WERI-Rb-1 (cell line): ENCODE data around the gene RAB30.

Experiments used
- DNase-seq: peaks from one replicate; pipeline ENCODE4 v3.0.0-alpha.2; 2020
- H3K27ac ChIP-seq: fragments of 250-450 bp; sonication (Bioruptor Pico); 2 replicates; pipeline ENCODE4 v1.5.1; 2020; ENCODE audit warnings: mild to moderate bottlenecking, moderate library complexity
- H3K27me3 ChIP-seq: fragments of 250-450 bp; sonication (Bioruptor Pico); 2 replicates; pipeline ENCODE4 v1.5.1; 2021; ENCODE audit warnings: mild to moderate bottlenecking, low read depth, moderate library complexity; ENCODE audit not compliant: insufficient read depth, severe bottlenecking
- H3K36me3 ChIP-seq: fragments of 250-450 bp; sonication (Bioruptor Pico); 2 replicates; pipeline ENCODE4 v1.5.1; 2020; ENCODE audit warnings: mild to moderate bottlenecking, moderate library complexity
- H3K4me3 ChIP-seq: 2 replicates; pipeline ENCODE4 v1.5.1; 2011; ENCODE audit warnings: low read depth, mild to moderate bottlenecking, control low read depth, low read length
- H3K9me3 ChIP-seq: fragments of 250-450 bp; sonication (Bioruptor Pico); 2 replicates; pipeline ENCODE4 v1.5.1; 2021; ENCODE audit warnings: mild to moderate bottlenecking, moderate library complexity; ENCODE audit not compliant: severe bottlenecking
- CTCF ChIP-seq: IDR thresholded peaks from 2 replicates; pipeline ENCODE4 v1.5.1; 2011; ENCODE audit warnings: low read depth, mild to moderate bottlenecking, control low read depth, inconsistent platforms, low read length

RAB30 gene

GRCh38 chr11:83008581-83008923 is 63.1 kb downstream of the RAB30 start:
- no peaks in the 10 kb centered on the region for H3K9me3 ChIP-seq
- no peaks in the 10 kb centered on the region for H3K36me3 ChIP-seq
- H3K27me3 ChIP-seq, result no peaks in the 10 kb centered on the region
- H3K4me3 ChIP-seq, result no peak overlapping the region
- TF ChIP-seq CTCF, result no peak
- peak overlapping the region; percentile 85 for H3K27ac ChIP-seq
- no peak for DNase-seq

- H3K27me3 ChIP-seq, result no peaks in the 10 kb centered on the region
- H3K9me3 ChIP-seq, result no peaks in the 10 kb centered on the region
- H3K36me3 ChIP-seq, result no peaks in the 10 kb centered on the region
- H3K27ac ChIP-seq, result peak overlapping the region; percentile 85
- H3K4me3 ChIP-seq, result no peak overlapping the region
- TF ChIP-seq CTCF, result peak; percentile 28; the same call in 1 of the 2 replicates
- DNase-seq, result peak; percentile 94
Measured at GRCh38 chr11:83007909-83008580, 63.7 kb downstream of the RAB30 start.

- Histone ChIP-seq H3K27ac (peak overlapping the region; percentile 85), H3K9me3 (no peaks in the 10 kb centered on the region), H3K4me3 (no peak overlapping the region), H3K36me3 (no peaks in the 10 kb centered on the region), H3K27me3 (no peaks in the 10 kb centered on the region)
- no peak for DNase-seq
- TF ChIP-seq CTCF, result no peak
Measured at GRCh38 chr11:83007477-83007876, 64.2 kb downstream of the RAB30 start.

- TF ChIP-seq CTCF, result no peak
- Histone ChIP-seq H3K9me3 (no peaks in the 10 kb centered on the region), H3K4me3 (no peak overlapping the region), H3K36me3 (no peaks in the 10 kb centered on the region), H3K27ac (peak overlapping the region; percentile 85), H3K27me3 (no peaks in the 10 kb centered on the region)
- no peak for DNase-seq
Measured at GRCh38 chr11:83006877-83007330, 64.8 kb downstream of the RAB30 start.

- H3K27ac ChIP-seq, result no peak overlapping the region
- TF ChIP-seq CTCF, result no peak
- no peaks in the 10 kb centered on the region for H3K9me3 ChIP-seq
- no peak overlapping the region for H3K4me3 ChIP-seq
- no peaks in the 10 kb centered on the region for H3K27me3 ChIP-seq
- no peak for DNase-seq
- H3K36me3 ChIP-seq, result no peaks in the 10 kb centered on the region
Measured at GRCh38 chr11:83004746-83005556, 66.7 kb downstream of the RAB30 start.
